ENCODE data around the gene AMIGO3.
"Not testable (repeated sequence)": the region's sequence is repeated elsewhere in the genome, so short reads cannot be mapped to it uniquely, and the experiment has no call there.

The AMIGO3 gene, protein sequence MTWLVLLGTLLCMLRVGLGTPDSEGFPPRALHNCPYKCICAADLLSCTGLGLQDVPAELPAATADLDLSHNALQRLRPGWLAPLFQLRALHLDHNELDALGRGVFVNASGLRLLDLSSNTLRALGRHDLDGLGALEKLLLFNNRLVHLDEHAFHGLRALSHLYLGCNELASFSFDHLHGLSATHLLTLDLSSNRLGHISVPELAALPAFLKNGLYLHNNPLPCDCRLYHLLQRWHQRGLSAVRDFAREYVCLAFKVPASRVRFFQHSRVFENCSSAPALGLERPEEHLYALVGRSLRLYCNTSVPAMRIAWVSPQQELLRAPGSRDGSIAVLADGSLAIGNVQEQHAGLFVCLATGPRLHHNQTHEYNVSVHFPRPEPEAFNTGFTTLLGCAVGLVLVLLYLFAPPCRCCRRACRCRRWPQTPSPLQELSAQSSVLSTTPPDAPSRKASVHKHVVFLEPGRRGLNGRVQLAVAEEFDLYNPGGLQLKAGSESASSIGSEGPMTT

DNA sequence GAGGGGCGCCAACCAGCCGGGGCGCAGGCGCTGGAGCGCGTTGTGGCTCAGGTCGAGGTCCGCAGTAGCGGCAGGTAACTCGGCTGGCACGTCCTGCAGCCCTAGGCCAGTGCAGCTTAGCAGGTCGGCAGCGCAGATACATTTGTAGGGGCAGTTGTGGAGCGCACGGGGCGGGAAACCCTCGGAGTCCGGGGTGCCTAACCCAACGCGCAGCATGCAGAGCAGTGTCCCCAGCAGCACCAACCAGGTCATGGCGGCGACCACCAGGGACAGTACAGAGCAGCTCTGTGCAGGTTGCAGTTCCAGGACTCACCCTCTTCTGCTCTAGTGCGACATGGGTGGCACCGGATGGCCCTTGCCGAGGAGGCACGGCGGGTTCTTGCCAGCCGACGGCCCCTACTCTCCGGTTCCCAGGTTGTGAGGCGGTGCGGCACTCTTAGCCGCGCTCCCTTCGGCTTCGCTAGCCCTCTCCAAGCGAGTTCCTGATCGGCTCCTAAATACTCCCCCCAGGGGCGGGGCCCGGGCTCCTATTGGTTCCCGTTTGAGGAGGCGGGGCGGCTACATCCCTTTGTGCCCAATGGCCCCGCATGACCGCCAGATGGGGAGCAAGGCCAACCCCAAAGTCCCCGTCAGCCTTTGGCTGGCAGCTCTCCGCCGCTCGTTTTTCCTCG is at the start of gene AMIGO3:
Gene AMIGO3, minus strand, starts transcription at position 471 of the 671 bp plus-strand sequence. Its CDS starts 219 bp downstream, at position 252.
- peak; percentile 73 to 89 for DNase-seq (ENCODE audit: low read depth in 2 of 2)

- DNase-seq (ENCODE audit: low read depth in 2 of 2) = no peak
Measured at GRCh38 chr3:49763981-49764380, 44.5 kb upstream of the AMIGO3 start.

DNA sequence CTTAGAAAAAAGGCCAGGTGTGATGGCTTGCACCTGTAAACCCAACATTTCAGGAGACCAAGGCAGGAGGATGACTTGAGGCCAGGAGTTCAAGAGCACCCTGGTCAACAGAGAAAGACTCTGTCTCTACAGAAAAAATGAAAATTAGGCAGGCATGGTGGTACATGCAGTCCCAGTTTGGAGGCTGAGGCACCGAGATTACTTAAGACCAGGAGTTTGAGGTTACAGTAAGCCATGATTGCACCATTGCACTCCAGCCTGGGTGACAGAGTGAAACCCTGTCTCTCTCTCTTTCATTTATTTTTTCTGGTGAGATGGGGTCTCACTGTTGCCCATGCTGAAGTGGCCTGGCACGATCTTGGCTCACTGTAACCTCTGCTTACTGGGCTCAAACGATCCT is 42.2 kb upstream of the AMIGO3 start:
- no peak for DNase-seq (ENCODE audit: low read depth in 2 of 2)

DNA sequence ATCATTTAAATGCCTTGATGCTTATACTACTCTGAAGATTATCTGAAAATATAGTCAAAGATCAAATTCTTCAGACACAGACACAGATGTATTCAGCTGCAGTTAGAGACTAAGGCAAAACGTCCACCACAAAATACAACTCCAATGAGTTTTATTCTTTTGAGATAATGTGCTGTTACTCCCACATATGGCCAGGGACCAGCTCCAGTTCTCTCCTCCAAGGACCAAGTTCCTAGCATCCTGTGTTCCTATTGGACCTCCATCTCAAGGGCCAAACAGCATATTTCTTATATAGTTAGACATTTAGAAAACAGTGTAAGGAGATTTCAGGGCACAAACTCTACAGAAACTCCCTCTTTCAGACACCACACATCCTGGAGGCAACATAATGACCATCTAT is 39.7 kb upstream of the AMIGO3 start:
- no peak for DNase-seq (ENCODE audit: low read depth in 2 of 2)

- DNase-seq (ENCODE audit: low read depth in 2 of 2) = no peak
Measured at GRCh38 chr3:49757197-49757596, 37.7 kb upstream of the AMIGO3 start.

- DNase-seq (ENCODE audit: low read depth in 2 of 2) = no peak
Measured at GRCh38 chr3:49756036-49756435, 36.6 kb upstream of the AMIGO3 start.

GRCh38 chr3:49754536-49754935 is 35.1 kb upstream of the AMIGO3 start:
- no peak for DNase-seq (ENCODE audit: low read depth in 2 of 2)

- DNase-seq (ENCODE audit: low read depth in 2 of 2) = no peak
Measured at GRCh38 chr3:49751501-49751900, 32.0 kb upstream of the AMIGO3 start.

DNA sequence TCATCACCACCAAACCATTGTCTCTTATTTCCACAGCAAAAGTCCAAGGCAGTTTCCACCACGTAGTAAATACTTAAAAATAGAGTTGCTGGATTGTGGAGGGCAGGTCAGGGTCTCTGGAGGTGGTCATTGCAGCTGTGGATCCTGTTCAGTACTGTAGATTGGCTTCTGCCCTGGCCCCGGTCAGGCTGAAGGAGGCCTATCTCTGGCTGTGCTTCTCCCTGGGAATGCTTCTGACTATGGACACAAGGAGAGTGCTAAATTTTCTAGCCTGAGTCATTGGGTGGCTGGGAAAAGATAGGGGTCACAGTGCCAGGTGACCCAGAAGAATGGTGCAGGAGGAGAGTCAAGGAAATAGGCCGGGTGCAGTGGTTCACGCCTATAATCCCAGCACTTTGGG is 30.6 kb upstream of the AMIGO3 start:
- no peak for DNase-seq (ENCODE audit: low read depth in 2 of 2)

- not testable (repeated sequence) for DNase-seq (ENCODE audit: low read depth in 2 of 2)
Measured at GRCh38 chr3:49748874-49749273, 29.4 kb upstream of the AMIGO3 start.

- DNase-seq (ENCODE audit: low read depth in 2 of 2) = no peak
Measured at GRCh38 chr3:49747792-49748480, 28.5 kb upstream of the AMIGO3 start.

DNA sequence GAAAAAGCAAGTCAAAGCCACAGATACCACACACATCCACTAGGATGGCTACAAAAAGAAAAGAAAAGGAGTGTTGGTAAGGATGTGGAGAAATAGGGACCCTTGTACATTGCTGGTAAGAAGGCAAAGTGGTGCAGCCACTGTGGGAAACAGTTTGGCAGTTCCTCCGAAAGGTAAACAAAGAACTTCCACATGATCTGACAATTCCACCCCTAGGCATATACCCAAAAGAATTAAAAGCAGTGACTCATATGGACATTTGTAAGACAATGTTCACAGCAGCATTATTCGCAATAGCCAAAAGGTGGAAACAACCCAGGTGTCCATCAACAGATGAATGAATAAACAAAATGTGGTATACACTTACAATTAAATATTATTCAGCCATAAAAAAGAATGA is 26.5 kb upstream of the AMIGO3 start:
- DNase-seq (ENCODE audit: low read depth in 2 of 2) = no peak

DNA sequence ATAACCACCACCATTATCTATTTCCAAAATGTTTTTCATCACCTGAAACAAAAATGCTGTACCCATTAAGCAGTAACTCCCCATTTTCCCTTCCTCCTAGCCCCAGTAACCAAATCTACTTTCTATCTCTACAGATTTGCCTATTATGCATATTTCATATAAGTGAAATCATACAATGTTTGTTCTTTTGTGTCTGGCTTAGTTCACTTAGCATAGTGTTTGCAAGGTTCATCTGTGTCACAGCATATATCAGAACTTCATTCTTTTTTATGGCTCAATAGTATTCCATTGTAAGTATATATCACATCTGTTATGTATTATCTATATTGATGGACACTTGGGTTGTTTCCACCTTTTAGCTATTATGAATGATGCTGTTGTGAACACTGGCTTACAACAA is 20.9 kb upstream of the AMIGO3 start:
- DNase-seq (ENCODE audit: low read depth in 2 of 2) = no peak

GRCh38 chr3:49738067-49738713 is 18.7 kb upstream of the AMIGO3 start:
- no peak for DNase-seq (ENCODE audit: low read depth in 2 of 2)

GRCh38 chr3:49734752-49735151 is 15.3 kb upstream of the AMIGO3 start:
- no peak for DNase-seq (ENCODE audit: low read depth in 2 of 2)

DNA sequence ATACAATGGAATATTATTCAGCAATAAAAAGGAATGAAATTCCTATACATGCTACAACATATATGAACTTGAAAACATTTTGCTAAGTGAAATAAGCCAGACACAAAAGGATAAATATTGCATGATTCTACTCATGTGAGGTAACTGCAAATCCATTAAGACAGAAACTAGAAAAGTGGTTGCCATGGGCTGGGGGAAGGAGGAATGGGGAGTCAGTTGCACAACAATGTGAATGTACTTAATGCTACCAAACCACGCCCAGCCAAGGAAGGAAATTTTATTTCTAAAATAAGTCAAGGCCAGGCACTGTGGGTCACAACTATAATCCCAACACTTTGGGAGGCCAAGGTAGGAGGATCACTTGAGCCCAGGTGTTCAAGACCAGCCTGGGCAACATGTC is 14.1 kb upstream of the AMIGO3 start:
- DNase-seq (ENCODE audit: low read depth in 2 of 2) = no peak

DNA sequence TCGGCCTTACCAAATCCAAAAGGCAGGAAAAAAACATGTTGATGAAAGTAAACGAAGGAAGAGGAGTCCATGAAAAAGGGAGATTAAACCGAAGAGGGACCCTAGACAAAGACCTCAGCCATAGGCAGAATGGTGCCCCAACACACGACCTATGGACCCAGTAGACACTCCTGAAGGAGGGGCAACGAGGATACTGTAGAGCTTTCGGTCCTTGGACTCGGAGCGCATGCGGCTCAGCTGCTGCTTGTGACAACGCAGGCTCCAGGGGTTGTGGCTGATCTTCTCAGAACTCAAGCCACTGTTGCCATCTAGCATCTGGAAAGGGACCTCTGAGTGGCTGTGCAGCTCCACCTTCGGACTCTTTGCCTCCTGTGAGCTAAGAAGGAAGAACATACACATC is 13.1 kb upstream of the AMIGO3 start:
- DNase-seq (ENCODE audit: low read depth in 2 of 2) = no peak

GRCh38 chr3:49729966-49730609 is 10.6 kb upstream of the AMIGO3 start:
- no peak for DNase-seq (ENCODE audit: low read depth in 2 of 2)

DNA sequence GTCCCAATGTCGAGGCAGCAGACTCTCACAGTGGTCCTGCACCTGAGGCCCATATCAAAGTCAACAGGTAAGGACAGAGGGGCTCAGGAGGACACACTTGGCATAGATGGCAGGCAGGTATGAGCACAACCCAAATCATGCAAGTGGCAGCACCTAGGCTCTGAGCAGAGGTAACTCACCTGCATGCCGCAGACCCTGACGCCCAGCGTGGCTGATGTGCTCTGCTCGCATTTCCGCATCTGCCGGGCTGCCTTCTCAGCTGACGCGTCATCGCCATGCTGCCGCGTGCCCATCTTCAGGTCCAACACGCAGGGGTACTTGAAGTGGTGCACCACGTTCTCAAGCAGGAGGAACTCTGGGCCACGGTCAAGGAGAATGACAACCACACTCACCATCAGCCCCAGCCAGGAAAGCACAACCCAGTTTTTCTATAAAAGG is 8.5 kb upstream of the AMIGO3 start:
- DNase-seq (ENCODE audit: low read depth in 2 of 2) = no peak

- no peak for DNase-seq (ENCODE audit: low read depth in 2 of 2)
Measured at GRCh38 chr3:49727154-49727923, 7.9 kb upstream of the AMIGO3 start.
